Activated CD4-positive, CD25-positive, alpha-beta regulatory T cell (primary cell): ENCODE results near the gene TNNI3K.

Experiments used
- DNase-seq, 4 experiments: peaks; one replicate each; lab custom pipeline; 2025; lab: John Stamatoyannopoulos, UW

Gene TNNI3K

GRCh38 chr1:74395571-74395970 lies 160.4 kb downstream of the TNNI3K start:
- DNase-seq: no peak

GRCh38 chr1:74396462-74396861 lies 161.3 kb downstream of the TNNI3K start:
- DNase-seq: no peak

DNA sequence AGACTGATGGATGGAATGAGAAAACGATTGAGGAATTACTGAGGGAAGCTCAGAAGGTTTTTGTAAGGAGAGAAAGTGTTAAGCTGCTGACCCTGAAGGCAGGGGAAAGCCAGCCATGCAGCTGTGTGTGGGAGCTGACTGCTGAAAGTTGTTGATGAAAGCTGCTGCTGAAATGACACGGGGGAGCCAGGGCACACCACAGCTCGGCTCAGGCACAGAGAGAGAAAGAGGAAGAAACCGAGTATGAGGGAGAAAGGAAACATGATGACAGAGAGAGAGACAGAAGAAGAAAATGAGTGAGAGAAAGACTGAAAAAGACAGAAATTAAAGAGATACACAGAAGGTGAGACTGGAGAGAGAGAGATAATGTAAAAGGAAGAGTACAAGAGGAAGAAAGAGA lies 161.7 kb downstream of the TNNI3K start:
- no peak for DNase-seq

DNA sequence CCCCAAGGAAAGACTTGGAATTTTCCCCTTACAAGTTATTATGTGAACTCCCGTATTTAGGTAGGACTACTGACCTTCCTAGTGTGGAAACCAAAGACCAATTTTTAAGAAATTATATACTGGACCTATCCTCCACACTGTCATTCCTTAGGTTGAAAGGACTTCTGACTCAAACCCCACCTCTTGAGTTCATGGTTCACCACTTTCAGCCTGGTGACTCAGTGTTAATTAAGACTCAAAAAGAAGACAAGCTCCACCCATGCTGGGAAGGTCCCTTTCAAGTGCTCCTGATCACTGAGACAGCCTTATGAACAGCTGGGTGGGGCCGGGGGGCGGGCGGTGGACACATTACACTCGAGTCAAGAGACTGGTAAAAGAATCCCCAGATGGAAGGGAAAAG lies 164.1 kb downstream of the TNNI3K start:
- DNase-seq: no peak

DNA sequence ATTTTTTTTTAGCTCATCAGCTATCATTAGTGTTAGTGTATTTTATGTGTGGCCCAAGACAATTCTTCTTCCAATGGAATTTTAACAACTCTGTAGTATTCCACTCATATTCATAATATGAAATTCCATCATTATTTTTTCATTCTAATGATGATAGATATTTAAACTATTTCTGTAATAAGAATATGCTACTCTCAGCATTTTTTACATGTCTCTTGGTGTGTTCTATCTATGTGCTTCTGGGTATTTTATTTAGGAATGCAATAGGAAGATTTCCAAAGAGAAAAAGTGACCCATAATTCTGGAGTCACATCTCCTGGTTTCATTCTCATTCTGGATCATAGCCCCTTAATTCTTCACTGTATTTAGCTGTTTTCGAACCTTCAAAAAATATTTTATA lies 167.7 kb downstream of the TNNI3K start:
- DNase-seq: no peak

DNA sequence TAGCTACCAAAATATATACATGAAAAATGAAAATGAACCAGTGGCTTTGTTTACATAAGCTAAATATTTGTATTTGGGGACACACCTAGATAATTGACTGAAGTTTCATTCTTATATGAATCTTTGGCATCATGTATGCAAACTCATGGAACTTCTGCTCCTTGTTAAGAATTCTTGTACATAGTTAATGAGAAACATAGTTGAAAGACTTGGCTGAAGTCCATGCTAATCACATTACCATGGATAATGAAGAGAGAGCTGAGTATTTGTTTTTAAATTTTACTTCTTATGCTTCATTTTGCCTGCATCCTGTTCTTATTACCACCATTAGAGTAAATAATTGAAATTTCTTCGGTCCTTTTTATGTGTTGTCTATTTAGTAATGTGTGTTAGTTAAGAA lies 168.4 kb downstream of the TNNI3K start:
- DNase-seq: no peak

GRCh38 chr1:74406759-74407158 lies 171.6 kb downstream of the TNNI3K start:
- no peak for DNase-seq

DNA sequence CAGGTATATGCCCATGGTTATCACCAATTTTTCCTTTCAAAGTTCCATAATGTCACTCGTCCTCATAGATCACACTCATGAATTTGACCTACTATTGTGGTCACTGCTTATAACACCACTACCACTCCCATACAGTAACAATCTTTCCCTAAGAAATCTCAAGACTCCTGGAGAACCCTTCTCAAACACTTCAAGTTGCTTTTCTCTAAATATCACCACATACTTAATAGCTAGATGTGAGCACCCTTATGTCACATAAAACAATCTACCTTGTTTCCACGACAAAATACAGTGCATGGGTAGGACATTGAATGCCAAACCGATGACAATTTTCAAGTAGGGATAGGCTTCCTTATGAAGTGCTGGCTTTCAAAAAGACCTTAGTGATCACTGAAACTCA lies 172.7 kb downstream of the TNNI3K start:
- no peak for DNase-seq

- no peak for DNase-seq
Measured at GRCh38 chr1:74412244-74412643, 177.1 kb downstream of the TNNI3K start.

DNA sequence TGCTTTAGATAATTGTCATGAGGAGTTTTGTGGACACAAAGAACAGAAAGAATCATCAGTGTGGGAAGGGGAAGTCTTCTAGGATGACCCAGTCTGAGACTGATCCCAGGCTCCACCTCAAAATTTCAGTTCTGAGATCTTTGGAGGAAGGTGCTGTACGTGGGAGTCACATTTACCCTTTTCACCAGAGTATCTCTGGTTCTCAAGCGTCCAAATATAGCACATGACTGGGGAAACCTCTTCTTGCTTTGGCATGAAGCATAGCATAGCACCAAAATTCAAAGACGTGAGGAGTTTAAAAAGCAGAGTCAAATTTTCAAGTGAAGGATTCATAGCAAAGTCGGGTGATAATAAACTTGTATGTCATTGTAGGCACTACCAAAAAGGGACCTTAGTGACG lies 180.7 kb downstream of the TNNI3K start:
- DNase-seq: no peak

GRCh38 chr1:74419611-74420010 lies 184.4 kb downstream of the TNNI3K start:
- DNase-seq: no peak

DNA sequence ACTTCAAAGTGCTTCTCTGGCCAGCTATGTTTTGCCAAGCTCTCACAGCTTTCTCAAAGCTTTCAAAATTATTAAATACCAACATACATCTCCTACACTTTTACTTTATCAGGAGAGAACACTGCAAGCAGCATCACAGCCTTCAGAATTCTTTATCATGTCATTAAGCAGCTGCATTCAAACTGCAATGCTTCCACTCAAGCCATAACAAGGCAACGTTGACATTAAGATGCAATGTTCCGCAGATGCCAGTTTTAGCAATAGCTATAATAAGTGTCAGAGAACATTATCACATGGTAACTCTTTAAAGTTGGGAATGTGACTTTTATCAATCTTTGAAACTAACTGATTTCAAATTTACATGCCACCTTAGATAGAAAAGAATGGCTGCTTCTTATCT lies 185.3 kb downstream of the TNNI3K start:
- no peak for DNase-seq

DNA sequence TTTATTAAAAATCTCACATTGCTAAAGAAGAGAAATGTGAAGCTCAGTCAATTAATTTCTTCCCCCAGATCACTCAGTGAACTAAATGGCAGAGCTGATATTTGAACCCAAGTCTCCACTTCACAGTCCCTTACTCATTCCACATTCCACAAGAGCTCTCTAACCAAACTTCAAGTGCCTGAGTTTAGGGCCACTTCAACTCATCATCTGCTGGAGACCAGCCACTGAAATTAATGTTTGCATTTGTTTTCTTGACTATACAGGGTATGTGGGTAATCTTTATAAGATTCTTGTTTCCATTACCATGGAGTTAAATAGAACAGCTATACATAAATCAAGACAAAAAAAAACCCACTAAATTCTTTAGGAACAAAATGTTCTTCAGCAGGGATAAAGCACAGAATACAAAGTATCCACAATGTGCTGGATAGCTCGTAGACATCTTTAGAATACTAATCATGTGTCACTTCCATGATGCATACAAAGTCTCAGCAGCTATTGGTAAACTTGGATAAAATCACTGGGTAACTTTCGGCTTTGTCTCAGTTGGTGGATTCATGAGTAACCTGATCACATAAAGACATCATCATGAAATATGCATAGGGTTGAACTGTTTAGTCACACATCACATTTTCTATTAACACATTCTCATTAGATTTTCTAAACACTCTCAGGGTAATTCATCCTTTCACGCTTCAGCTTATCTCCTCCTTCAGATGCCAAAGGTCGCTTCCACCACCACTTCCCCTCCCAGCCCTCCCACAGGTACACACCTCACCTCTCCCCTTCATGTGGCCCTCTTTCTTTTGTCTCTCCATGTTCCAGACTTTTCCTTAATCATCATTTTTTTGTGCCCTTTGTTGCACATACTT lies 187.5 kb downstream of the TNNI3K start:
- no peak for DNase-seq

GRCh38 chr1:74423471-74423870 lies 188.3 kb downstream of the TNNI3K start:
- DNase-seq: no peak

DNA sequence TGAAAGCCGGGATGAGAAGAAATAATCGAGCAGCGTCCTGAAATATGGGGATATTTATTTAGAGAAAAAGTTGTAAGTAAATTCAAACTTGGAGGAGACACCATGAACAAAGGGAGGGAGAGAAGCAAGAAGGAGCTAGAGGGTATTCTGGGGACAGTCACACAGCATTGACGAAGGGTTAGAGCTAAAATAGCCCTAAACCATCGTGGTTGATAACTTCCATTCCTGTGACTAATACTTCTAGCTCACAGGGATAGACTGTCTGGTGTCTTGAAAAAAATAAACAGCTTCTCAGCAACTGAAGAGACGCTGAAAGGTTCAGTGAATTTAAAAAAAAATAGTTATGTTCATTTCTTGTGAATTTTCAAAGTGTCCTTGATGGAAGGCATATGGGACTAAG lies 190.5 kb downstream of the TNNI3K start:
- DNase-seq: no peak

DNA sequence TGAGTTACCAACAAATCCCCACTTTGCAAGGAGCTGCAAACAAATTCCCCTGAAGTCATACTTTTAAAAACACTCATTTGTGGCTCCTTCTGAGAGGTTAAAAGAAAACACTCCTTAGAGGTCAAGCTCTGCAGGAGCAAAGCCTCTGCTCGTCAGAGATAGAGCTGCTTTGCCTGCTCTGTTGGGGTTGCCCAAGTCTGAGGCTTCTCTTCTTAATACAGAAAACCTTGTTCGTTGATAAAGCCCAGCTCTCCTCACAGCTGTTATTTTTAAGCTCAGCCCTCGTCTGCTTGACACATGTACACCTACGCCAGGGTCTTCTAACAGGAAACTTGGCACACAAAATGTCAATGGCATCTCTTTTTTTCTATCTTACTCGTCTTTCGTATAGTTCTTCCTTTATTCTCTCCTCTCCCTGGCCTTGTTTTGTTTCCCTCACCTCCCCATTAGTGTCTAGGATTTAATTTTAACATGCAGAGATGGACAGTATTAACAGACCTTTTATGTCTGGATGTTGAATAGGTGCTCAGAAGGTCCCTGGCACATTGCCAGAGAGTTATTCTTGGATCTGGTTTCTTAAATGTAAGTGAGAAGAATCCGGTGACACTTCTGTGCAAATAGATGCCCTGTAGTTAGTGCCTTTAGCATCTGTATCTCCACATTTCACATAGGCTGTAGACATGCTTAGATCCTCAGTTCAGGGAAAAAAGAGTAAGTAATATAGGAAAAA lies 191.2 kb downstream of the TNNI3K start:
- DNase-seq: no peak

GRCh38 chr1:74427681-74428080 lies 192.5 kb downstream of the TNNI3K start:
- DNase-seq: no peak

DNA sequence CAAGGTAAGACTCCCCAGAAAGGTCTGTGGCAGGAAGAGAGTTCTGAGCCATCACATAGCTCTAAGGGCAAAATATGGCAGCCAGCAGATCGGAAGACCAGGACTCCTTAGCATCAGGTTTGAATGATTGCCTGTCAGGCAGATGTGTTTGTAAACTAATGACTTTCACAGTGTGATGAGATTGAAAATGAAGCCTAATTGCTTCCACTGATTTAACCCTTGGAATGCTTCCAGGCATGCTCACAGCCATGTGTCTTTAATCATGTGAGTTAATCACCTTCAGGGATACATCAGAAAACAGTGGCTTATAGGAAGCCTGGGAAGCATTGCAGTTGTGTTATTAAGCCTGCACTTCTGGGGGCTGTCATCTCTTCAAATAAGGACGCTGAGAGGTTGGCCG lies 194.4 kb downstream of the TNNI3K start:
- no peak for DNase-seq

GRCh38 chr1:74430342-74430934 lies 195.3 kb downstream of the TNNI3K start:
- no peak for DNase-seq

GRCh38 chr1:74431531-74431930 lies 196.3 kb downstream of the TNNI3K start:
- no peak for DNase-seq

DNA sequence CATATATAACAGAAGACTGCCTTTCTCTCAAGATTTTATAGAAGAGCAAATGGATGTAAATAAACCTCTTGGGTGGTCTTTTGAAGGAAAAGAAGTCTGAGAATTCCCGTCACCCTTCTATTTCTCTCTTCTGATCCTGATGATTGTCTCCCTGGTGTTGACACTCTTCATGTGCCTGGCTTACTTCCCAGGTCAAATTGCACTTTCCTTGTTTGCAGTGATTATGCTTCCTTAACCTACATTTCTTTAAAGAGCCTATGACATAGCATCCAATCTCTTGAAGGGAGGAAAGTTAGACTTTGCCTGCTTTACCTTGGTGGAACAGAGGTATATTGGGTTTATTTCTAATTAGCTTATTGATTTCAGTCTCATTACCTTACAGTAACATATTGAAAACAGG lies 197.1 kb downstream of the TNNI3K start:
- DNase-seq: no peak

- DNase-seq: no peak
Measured at GRCh38 chr1:74434321-74434720, 199.1 kb downstream of the TNNI3K start.

DNA sequence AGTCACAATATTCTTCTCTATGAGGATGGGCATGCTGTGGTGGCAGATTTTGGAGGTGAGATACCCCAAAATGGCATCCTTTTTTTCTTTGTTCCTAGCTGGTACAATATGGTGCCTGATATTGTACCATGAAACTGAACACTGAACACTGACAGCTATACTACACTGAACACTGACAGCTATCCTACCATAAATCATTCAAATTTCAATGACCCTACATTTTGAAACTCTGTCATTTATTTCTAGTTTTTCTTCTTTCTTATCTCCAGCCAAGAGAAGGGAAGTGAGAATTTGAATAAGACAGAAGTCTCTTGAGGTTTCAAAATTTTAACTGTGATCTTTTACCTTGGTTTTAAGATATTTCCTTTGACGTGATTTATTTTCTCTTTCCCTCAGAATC lies 200.9 kb downstream of the TNNI3K start:
- no peak for DNase-seq
